HG02763 (cell line): Measurements from ENCODE around the gene HPD.

Experiments
- ATAC-seq: cut with Tn5 transposase; IDR thresholded peaks from one replicate; pipeline ENCODE4 v1.9.1; 2021; ENCODE audit warnings: mild to moderate bottlenecking, moderate library complexity; ENCODE audit not compliant: unreplicated experiment

HPD gene

DNA sequence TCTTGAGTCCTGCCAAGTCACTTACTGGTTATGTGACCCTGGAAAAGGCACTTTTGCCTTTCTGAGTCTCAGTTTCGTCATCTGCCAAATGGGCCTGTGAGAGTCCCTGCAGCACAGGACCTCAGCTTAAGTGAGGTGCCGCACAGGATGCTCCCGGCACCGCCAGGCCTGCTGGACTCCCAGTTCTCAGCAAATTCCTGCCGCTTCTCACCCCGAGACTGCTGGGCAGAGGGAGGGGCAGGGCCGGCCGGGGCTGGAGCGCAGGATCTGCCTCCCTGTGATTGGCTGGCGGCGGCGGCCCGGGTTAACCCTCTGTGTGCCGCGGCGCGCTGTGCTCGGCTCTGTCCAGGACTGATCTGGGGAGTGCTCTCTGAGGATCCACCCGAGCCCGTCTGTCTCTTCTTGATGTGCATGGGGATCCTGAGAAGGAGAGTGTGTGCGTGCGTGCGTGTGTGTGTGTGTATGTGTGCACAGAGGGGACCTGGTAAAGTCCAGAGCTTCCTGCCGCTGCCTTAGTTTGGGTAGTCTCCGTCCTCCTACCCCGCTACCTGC lies 46.3 kb downstream of the HPD start:
- ATAC-seq, result peak; percentile 22

DNA sequence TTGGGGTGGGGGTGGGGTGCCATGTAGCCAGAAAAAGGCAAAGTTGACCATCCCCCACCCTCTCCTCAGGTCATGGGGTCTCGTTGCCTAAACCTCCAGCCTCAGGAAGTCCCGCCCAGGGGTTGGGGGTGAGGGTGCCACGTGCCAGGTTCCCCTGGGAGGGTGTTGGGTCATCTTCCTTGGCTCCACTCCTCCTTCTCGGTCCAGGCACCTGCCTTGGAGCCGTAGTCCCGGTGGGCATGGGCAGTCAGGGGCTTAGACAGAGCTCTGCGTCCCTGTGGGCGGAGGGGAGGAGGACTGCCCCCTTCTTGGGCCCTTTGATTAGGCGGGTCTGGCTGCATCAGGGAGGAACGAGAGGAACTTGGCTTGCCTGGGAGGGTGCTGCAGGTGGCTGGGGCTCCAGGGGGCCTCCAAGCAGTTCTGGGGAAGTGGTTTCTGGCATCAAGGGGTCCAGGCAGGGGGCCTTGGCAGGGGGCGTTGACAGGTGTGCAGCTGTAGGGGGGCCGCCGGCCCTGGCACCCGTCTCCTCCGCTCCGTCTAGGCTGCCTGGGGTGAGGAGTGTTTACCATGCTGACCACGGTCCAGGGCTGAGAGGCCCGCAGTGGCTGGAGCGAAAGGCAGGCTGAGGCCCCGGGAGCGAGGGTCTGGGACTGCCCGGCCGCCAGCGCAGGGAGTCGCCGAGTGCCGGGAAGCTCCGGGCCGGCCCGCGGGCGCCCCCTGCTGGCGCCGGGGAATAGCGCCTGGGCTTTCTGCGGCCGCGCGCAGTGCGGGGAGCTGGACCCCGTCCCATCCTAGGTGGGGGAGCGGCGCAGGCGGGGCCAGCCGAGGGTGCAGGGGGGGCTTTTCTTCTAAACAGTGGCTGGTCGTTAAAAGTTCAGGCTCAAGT lies 47.0 kb downstream of the HPD start:
- ATAC-seq, result peak; percentile 60

- no peak for ATAC-seq
These were observed 47.7 kb downstream of the HPD start for GRCh38 chr12:121810833-121811433.

DNA sequence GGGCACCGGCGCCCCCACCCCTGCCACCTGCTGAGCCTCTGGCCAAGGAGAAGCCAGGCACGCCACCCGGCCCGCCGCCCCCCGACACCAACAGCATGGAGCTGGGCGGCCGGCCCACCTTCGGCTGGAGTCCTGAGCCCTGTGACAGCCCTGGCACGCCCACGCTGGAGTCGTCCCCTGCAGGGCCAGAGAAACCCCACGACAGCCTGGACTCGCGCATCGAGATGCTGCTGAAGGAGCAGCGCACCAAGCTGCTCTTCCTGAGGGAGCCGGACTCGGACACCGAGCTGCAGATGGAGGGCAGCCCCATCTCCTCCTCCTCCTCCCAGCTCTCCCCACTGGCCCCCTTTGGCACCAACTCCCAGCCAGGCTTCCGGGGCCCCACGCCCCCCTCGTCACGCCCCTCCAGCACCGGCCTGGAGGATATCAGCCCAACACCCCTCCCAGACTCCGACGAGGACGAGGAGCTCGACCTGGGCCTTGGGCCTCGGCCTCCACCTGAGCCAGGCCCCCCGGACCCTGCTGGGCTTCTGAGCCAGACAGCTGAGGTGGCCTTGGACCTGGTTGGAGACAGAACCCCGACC lies 48.3 kb downstream of the HPD start:
- no peak for ATAC-seq

DNA sequence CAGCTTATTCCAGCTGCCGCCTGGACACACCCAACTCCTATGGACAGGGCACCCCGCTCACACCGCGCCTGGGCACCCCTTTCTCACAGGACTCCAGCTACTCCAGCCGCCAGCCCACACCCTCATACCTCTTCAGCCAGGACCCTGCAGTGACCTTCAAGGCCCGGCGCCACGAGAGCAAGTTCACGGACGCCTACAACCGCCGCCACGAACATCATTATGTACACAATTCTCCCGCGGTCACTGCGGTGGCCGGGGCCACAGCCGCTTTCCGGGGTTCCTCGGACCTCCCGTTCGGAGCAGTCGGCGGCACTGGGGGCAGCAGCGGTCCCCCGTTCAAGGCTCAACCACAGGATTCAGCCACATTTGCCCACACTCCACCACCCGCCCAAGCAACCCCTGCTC lies 48.9 kb downstream of the HPD start:
- ATAC-seq, result no peak

GRCh38 chr12:121808623-121809022 lies 50.0 kb downstream of the HPD start:
- ATAC-seq, result no peak

DNA sequence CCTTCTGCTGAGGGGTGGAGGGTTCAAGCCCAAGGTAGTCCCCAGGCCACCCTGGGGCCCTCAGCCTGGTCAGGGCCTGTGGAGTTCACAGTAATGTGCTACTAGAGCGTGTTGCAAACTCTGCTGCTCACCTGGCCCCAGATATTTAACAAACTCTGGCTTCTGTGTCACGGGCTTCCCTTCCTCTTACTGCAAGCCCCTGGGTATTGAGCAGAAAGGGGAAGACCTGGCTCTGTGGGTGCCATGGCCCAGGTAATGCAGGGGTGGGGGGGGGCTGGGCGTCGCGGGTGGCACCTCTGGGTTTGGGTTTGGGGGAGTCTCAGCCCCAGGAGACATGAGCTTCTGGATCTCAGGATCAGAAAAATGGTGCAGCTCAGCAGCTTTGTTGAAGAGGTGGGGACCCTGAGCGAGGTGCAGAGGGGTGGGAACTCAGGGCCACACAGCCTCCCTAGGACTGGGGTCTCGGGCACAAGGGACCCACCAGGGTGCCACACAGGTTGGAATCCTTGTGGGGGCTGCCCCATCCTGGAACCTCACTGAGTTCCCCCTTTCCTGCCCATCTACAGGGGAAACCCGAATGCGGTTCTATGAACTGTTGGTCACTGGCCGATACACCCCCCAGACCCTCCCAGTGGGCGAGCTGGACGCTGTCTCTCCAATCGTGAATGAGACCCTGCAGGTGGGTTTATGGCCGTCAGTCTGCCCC lies 50.9 kb downstream of the HPD start:
- ATAC-seq, result no peak

DNA sequence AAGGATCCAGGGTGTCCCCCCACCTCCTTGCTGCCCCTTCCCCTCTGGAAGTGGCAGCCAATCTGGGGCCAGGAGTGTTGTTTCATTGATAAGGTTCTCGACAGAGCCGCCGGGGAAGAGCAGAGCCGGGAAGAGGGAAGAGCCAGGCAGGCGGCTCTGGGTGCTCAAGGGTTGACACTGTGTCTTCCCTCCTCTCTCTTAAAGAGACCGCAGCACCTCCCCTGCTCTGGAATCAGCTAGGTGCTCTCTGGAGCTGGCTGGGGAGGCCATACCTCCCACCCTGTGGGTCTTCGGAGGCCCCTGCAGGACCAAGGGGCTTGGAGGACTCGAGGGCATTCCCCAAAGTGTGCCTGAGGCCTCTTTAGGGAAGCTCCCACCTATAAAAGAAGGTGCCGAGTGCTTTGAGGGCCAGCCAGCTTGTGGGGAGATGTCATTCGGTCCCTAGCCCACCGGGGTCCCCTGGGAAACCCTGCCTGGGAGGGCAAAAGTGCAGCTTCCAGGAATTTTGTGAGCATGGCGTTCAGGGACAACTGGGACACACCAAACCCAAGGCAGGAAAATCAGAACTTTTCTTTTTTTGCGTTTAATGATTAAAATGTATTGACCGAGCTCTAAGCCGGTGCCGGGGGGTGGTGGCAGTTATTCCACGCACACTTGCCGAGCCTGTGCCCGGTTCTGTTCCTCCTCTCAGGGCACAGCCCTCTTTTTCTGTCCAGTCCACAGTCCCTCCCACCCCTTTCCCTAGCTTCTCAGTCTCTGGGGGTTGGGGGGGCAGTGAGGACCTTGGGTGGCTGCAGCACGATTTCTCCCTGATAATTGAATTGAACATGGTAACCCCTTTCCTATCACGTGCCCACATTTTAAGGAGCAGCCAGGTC lies 51.9 kb downstream of the HPD start:
- ATAC-seq, result no peak

DNA sequence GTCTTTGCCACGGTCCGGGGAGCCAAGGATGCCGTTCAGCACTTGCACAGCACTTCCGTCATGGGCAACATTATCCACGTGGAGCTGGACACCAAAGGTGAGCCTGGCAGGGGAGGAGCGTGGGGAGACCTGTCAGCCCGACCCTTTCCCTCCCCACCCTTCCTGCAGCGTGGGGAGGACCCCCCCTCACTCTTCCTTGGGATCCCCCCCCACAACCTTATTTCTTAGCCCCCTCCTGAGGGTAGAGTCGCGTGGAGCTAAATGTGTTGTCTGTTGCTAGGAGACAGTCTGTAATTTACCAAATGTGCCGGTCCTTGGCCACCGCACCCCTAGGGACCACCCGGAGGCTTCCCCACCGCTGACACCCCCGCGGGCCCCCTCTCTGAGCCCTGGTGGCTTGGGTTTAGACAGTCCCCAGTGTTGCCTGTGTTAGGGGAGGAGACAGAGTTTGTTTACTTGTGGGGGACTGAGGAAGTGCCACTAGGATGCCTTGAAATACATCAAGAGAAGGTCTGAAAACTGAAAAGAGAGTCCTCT lies 52.6 kb downstream of the HPD start:
- no peak for ATAC-seq

- ATAC-seq, result no peak
These were observed 53.3 kb downstream of the HPD start for GRCh38 chr12:121805171-121806008.

- no peak for ATAC-seq
These were observed 54.1 kb downstream of the HPD start for GRCh38 chr12:121804417-121805111.

DNA sequence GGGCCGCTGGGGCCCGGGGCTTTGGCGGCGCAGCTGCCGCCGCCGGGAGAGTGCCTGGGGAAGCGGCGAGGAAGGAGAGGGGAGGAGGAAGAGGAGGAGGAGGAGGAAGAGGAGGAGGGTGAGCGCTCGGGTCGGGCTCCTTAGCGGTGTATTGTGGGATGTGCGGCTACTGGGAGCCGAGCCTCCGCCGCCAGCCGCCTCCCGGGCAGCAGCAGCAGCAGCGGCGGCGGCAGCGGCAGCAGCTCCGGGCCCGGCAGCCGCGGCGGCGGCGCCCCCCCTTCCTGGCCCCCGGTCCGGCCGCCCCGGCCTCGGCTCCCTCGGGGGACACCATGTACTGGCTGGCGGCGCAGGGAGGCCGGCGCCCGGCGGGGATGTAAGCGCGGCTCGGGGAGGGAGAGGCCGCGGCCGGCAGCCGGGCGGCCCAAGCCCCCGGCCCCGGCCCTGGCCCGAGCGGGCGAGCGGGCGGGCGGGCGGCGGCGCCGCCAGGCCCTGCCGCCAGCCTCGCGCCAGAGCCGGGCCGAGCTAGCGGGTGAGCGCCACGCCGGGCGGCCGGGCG lies 54.7 kb downstream of the HPD start, which contains the start of gene SETD1B:
Gene SETD1B, plus strand, starts transcription at position 149 of the 556 bp plus-strand sequence. CDS start 729 bp downstream, outside the sequence.
- no peak for ATAC-seq

DNA sequence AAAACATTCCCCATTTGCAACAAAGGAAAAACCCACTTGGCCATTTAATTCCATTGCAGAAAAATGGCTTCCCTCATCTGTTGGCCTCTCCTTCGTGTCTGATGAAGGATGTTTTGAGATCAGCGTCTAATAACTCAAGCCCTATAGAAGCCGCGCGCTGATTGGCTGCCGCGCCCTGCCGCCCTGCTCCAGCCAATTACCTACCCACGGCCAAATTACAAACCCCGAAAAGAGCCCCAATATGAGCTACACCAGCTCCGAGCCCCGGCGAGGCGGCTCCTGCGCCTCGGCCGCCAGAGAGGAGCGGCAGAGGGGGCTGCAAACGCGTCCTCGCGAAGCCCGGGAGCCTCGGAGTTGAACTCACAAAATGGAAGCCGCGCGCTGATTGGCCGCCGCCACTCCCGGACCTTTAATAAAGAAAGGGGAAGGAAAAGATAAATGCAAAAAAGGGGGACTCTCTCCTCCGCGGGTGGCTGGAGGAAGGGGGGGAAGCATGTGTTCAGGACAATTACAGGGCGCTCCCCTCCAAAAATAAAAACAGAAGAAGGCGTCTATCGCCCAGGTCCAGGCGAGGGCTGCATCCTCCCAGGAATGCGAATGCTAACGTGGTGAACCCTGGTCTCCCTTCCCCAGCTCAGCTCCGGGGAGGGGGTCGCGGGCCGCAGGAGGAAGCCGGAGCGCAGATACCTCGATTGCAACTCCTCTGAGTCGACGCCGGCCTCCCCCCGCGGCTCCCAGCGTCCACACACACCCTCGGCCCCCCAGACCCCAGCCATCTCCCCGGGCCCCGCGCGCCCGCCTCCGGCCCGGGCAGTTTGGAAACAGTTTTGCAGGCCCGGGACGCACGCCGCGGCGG lies 55.6 kb downstream of the HPD start:
- ATAC-seq, result peak; percentile 34

DNA sequence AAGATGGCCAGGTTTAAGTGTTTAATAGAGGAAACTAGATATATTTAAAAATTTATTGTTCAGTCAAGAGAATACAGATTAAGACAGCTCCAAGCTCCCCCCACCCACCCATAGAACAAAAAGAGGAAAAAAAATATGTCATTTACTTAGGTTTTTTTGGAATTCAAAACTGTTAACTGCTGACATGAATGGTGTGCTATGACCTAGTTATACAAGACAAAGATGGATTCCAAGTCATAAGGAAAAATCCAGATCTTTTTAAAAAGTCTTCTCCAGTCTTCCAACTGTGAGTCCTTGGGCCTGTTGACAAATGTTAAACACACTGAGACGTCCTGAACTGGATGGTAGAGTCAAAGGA lies 56.2 kb downstream of the HPD start:
- no peak for ATAC-seq

DNA sequence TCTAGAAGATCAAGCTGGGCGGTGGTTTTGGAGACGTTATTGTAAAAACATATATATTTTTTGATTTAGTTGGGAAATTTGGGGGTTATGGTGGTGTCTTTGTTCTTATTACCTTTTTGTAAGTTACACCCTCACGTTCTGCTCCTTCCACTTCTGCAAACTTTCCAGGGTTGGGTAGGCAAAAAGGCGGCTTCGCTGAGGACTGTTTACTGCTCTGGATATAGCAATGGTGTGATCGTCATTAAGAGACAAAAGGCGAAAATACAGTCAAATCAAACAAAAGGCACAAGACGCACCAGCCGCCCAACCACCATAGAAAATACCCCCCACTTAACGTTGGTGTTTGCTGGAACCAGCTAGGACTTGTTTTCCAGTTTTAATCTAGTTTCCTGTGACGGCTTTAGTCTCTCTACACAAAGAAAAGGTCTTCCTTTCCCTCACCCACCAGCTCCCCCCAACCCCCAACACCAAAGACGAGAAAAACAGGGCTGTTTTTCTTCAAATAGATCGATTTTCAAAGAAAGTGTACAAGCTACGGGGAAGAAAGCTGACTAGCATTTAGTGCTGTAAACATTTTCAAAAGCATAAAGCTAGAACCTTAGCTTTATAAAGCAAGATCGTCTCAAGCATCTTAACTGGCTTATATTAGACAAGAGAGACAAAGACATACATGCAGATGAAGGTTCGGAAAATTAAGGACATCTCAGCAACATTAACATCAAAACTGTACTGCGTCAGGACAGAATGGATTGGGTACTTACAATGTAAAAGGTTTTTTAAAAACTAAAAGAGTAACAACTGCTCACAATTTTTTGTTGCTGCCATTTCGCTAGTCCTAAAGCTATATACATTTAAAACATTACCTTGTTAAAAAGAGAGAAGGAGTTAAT lies 56.8 kb downstream of the HPD start:
- no peak for ATAC-seq
